HEK293 (cell line): Measurements from ENCODE around the gene MXRA8.

Experiments used
- FEZF1 ChIP-seq: fragments of 450-650 bp; formaldehyde crosslinking; IDR thresholded peaks from 2 replicates; pipeline ENCODE4 v1.5.1; 2016; ENCODE audit warnings: missing biosample characterization, missing genetic modification characterization
- GLI4 ChIP-seq: fragments of 450-650 bp; formaldehyde crosslinking; IDR thresholded peaks from 2 replicates; pipeline ENCODE4 v1.5.1; 2016; ENCODE audit warnings: missing biosample characterization, missing genetic modification characterization
- IKZF3 ChIP-seq: fragments of 450-650 bp; IDR thresholded peaks from 2 replicates; pipeline ENCODE4 v1.5.0; 2018; ENCODE audit warnings: missing biosample characterization, mild to moderate bottlenecking, missing genetic modification characterization, moderate library complexity
- KLF1 ChIP-seq: fragments of 450-650 bp; formaldehyde crosslinking; IDR thresholded peaks from 2 replicates; pipeline ENCODE4 v1.5.1; 2016; ENCODE audit warnings: missing biosample characterization, missing genetic modification characterization
- MEIS1 ChIP-seq: sonication (generic); formaldehyde crosslinking; IDR thresholded peaks from 2 replicates; pipeline ENCODE4 v1.8.1; 2022; ENCODE audit warnings: missing genetic modification reagents, mild to moderate bottlenecking, borderline replicate concordance
- SP7 ChIP-seq: fragments of 450-650 bp; formaldehyde crosslinking; IDR thresholded peaks from 2 replicates; pipeline ENCODE4 v1.5.1; 2016; ENCODE audit warnings: missing biosample characterization, missing genetic modification characterization
- ZBTB17 ChIP-seq: fragments of 450-650 bp; formaldehyde crosslinking; IDR thresholded peaks from 2 replicates; pipeline ENCODE4 v1.5.1; 2016; ENCODE audit warnings: missing biosample characterization, missing genetic modification characterization
- ZBTB21 ChIP-seq: fragments of 450-650 bp; formaldehyde crosslinking; IDR thresholded peaks from 2 replicates; pipeline ENCODE4 v1.5.1; 2017; ENCODE audit warnings: missing biosample characterization, missing genetic modification characterization
- ZBTB44 ChIP-seq: fragments of 450-650 bp; IDR thresholded peaks from 2 replicates; pipeline ENCODE4 v1.5.1; 2018; ENCODE audit warnings: missing biosample characterization, mild to moderate bottlenecking, missing genetic modification characterization
- ZNF114 ChIP-seq: fragments of 450-650 bp; formaldehyde crosslinking; IDR thresholded peaks from 2 replicates; pipeline ENCODE4 v1.5.0; 2017; ENCODE audit warnings: missing biosample characterization, missing genetic modification characterization
- ZNF146 ChIP-seq: fragments of 450-650 bp; formaldehyde crosslinking; IDR thresholded peaks from 2 replicates; pipeline ENCODE4 v1.5.1; 2016; ENCODE audit warnings: missing biosample characterization, missing genetic modification characterization
- ZNF16 ChIP-seq: fragments of 450-650 bp; formaldehyde crosslinking; IDR thresholded peaks from 2 replicates; pipeline ENCODE4 v1.5.1; 2016; ENCODE audit warnings: low read depth, missing biosample characterization, missing genetic modification characterization
- ZNF175 ChIP-seq: fragments of 450-650 bp; formaldehyde crosslinking; IDR thresholded peaks from 2 replicates; pipeline ENCODE4 v1.5.1; 2016; ENCODE audit warnings: missing biosample characterization, missing genetic modification characterization
- ZNF19 ChIP-seq: fragments of 450-650 bp; formaldehyde crosslinking; IDR thresholded peaks from 2 replicates; pipeline ENCODE4; 2016; ENCODE audit warnings: missing biosample characterization, missing genetic modification characterization, low read depth
- ZNF335 ChIP-seq: fragments of 450-650 bp; formaldehyde crosslinking; conservative IDR thresholded peaks from 2 replicates; pipeline ENCODE4 v1.5.1; 2016; ENCODE audit warnings: missing biosample characterization, missing genetic modification characterization
- ZNF341 ChIP-seq: fragments of 450-650 bp; formaldehyde crosslinking; IDR thresholded peaks from 2 replicates; pipeline ENCODE4; 2016; ENCODE audit warnings: low read depth, missing biosample characterization, missing genetic modification characterization
- ZNF362 ChIP-seq: fragments of 450-650 bp; formaldehyde crosslinking; IDR thresholded peaks from 2 replicates; pipeline ENCODE4 v1.5.1; 2016; ENCODE audit warnings: missing biosample characterization, missing genetic modification characterization
- ZNF37A ChIP-seq: fragments of 450-650 bp; IDR thresholded peaks from 2 replicates; pipeline ENCODE4 v1.5.1; 2018; ENCODE audit warnings: missing biosample characterization, missing genetic modification characterization
- ZNF404 ChIP-seq: fragments of 450-650 bp; formaldehyde crosslinking; IDR thresholded peaks from 2 replicates; pipeline ENCODE4 v1.5.1; 2017; ENCODE audit warnings: missing biosample characterization, missing genetic modification characterization
- ZNF423 ChIP-seq: fragments of 450-650 bp; formaldehyde crosslinking; IDR thresholded peaks from 2 replicates; pipeline ENCODE4 v1.5.1; 2016; ENCODE audit warnings: missing biosample characterization, missing genetic modification characterization
- ZNF529 ChIP-seq: fragments of 450-650 bp; formaldehyde crosslinking; IDR thresholded peaks from 2 replicates; pipeline ENCODE4 v1.5.1; 2017; ENCODE audit warnings: missing genetic modification characterization, missing biosample characterization; ENCODE audit not compliant: insufficient replicate concordance
- ZNF560 ChIP-seq: fragments of 450-650 bp; formaldehyde crosslinking; IDR thresholded peaks from 2 replicates; pipeline ENCODE4 v1.5.1; 2017; ENCODE audit warnings: missing biosample characterization, missing genetic modification characterization, borderline replicate concordance
- ZNF621 ChIP-seq: fragments of 450-650 bp; formaldehyde crosslinking; IDR thresholded peaks from 2 replicates; pipeline ENCODE4 v1.5.1; 2017; ENCODE audit warnings: missing biosample characterization, missing genetic modification characterization
- ZNF624 ChIP-seq: fragments of 450-650 bp; formaldehyde crosslinking; IDR thresholded peaks from 2 replicates; pipeline ENCODE4 v1.5.1; 2017; ENCODE audit warnings: missing biosample characterization, missing genetic modification characterization
- ZNF658 ChIP-seq: fragments of 450-650 bp; formaldehyde crosslinking; IDR thresholded peaks from 2 replicates; pipeline ENCODE4; 2016; ENCODE audit warnings: missing biosample characterization, missing genetic modification characterization
- ZNF701 ChIP-seq: fragments of 450-650 bp; formaldehyde crosslinking; IDR thresholded peaks from 2 replicates; pipeline ENCODE4 v1.5.1; 2016; ENCODE audit warnings: missing biosample characterization, missing genetic modification characterization
- ZNF704 ChIP-seq: fragments of 450-650 bp; formaldehyde crosslinking; IDR thresholded peaks from 2 replicates; pipeline ENCODE4 v1.5.1; 2016; ENCODE audit warnings: missing biosample characterization, missing genetic modification characterization
- ZNF768 ChIP-seq: fragments of 450-650 bp; formaldehyde crosslinking; IDR thresholded peaks from 2 replicates; pipeline ENCODE4 v1.5.1; 2018; ENCODE audit warnings: missing biosample characterization, mild to moderate bottlenecking, missing genetic modification characterization
- ZNF830 ChIP-seq: fragments of 450-650 bp; IDR thresholded peaks from 2 replicates; pipeline ENCODE4 v1.5.0; 2018; ENCODE audit warnings: missing biosample characterization, missing genetic modification characterization, low read depth, mild to moderate bottlenecking, moderate library complexity
- ZNF837 ChIP-seq: fragments of 450-650 bp; formaldehyde crosslinking; IDR thresholded peaks from 2 replicates; pipeline ENCODE4 v1.5.1; 2016; ENCODE audit warnings: missing biosample characterization, missing genetic modification characterization
- ZSCAN23 ChIP-seq: fragments of 450-650 bp; formaldehyde crosslinking; IDR thresholded peaks from 2 replicates; pipeline ENCODE4 v1.5.1; 2016; ENCODE audit warnings: missing biosample characterization, missing genetic modification characterization
- TF ChIP-seq, protein P1 (sequence below): fragments of 450-650 bp; formaldehyde crosslinking; IDR thresholded peaks from 2 replicates; pipeline ENCODE4 v1.5.1; 2016; ENCODE audit warnings: missing biosample characterization, missing genetic modification characterization
- TF ChIP-seq, protein P2 (sequence below): fragments of 450-650 bp; formaldehyde crosslinking; IDR thresholded peaks from 2 replicates; pipeline ENCODE4 v1.5.1; 2016; ENCODE audit warnings: missing biosample characterization, missing genetic modification characterization
- TF ChIP-seq, protein P3 (sequence below): fragments of 450-650 bp; formaldehyde crosslinking; IDR thresholded peaks from 2 replicates; pipeline ENCODE4 v1.5.1; 2017; ENCODE audit warnings: missing biosample characterization, missing genetic modification characterization

MXRA8 gene

DNA sequence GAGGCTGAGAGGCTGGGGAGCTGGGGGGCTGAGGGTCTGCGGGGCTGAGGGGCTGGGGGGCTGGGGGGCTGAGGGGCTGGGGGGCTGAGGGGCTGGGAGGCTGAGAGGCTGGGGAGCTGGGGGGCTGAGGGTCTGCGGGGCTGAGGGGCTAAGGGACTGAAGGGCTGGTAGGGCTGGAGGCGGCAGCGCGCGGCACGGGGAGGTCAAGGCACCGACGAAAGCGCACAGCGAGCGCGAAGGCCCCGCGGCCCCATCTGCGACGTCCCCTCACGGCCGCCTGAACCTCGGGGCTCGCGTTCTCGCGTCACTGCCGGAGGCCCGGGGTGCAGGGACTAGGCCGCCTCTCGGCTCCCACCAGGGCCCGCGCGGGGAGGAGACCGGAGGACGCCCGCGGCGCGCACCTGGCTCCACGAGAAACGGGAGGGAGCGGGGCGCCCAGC is 34.3 kb downstream of the MXRA8 start (continued):
- no peak for TF ChIP-seq ZNF362 (tag by site-specific recombination)
- no peak for TF ChIP-seq FEZF1 (tag by site-specific recombination)
- no peak for TF ChIP-seq ZNF621 (tag by site-specific recombination)
- TF ChIP-seq ZNF37A = no peak
- TF ChIP-seq, protein P1, sequence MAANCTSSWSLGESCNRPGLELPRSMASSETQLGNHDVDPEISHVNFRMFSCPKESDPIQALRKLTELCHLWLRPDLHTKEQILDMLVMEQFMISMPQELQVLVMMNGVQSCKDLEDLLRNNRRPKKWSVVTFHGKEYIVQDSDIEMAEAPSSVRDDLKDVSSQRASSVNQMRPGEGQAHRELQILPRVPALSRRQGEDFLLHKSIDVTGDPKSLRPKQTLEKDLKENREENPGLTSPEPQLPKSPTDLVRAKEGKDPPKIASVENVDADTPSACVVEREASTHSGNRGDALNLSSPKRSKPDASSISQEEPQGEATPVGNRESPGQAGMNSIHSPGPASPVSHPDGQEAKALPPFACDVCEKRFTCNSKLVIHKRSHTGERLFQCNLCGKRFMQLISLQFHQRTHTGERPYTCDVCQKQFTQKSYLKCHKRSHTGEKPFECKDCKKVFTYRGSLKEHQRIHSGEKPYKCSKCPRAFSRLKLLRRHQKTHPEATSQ (tag by site-specific recombination) = 0 out of 2 replicates have a peak, but pooled peaks have one; percentile 23
- no peak for TF ChIP-seq IKZF3 (tag by site-specific recombination)
- TF ChIP-seq ZBTB17 (tag by site-specific recombination) = no peak
- TF ChIP-seq ZBTB21 (tag by site-specific recombination) = no peak
- TF ChIP-seq ZNF701 (tag by site-specific recombination) = no peak
- no peak for TF ChIP-seq ZNF19
- 0 out of 2 replicates have a peak, but pooled peaks have one; percentile 48 for TF ChIP-seq ZNF423 (tag by site-specific recombination)
- TF ChIP-seq MEIS1 (CRISPR knock-in tag) = no peak
- TF ChIP-seq ZNF146 (tag by site-specific recombination) = 0 out of 2 replicates have a peak, but pooled peaks have one; percentile 36
- TF ChIP-seq SP7 (tag by site-specific recombination) = no peak
- TF ChIP-seq ZNF404 (tag by site-specific recombination) = no peak
- no peak for TF ChIP-seq ZNF335 (tag by site-specific recombination)
- no peak for TF ChIP-seq ZNF16
- no peak for TF ChIP-seq GLI4 (tag by site-specific recombination)
- TF ChIP-seq ZNF768 = no peak
- no peak for TF ChIP-seq ZNF837
- TF ChIP-seq, protein P2, sequence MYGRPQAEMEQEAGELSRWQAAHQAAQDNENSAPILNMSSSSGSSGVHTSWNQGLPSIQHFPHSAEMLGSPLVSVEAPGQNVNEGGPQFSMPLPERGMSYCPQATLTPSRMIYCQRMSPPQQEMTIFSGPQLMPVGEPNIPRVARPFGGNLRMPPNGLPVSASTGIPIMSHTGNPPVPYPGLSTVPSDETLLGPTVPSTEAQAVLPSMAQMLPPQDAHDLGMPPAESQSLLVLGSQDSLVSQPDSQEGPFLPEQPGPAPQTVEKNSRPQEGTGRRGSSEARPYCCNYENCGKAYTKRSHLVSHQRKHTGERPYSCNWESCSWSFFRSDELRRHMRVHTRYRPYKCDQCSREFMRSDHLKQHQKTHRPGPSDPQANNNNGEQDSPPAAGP = peak; percentile 87
- TF ChIP-seq ZNF704 (tag by site-specific recombination) = no peak
- TF ChIP-seq ZNF341 = no peak
- no peak for TF ChIP-seq ZNF529 (tag by site-specific recombination)
- TF ChIP-seq ZNF114 (tag by site-specific recombination) = no peak
- TF ChIP-seq ZNF560 (tag by site-specific recombination) = no peak
- TF ChIP-seq, protein P3, sequence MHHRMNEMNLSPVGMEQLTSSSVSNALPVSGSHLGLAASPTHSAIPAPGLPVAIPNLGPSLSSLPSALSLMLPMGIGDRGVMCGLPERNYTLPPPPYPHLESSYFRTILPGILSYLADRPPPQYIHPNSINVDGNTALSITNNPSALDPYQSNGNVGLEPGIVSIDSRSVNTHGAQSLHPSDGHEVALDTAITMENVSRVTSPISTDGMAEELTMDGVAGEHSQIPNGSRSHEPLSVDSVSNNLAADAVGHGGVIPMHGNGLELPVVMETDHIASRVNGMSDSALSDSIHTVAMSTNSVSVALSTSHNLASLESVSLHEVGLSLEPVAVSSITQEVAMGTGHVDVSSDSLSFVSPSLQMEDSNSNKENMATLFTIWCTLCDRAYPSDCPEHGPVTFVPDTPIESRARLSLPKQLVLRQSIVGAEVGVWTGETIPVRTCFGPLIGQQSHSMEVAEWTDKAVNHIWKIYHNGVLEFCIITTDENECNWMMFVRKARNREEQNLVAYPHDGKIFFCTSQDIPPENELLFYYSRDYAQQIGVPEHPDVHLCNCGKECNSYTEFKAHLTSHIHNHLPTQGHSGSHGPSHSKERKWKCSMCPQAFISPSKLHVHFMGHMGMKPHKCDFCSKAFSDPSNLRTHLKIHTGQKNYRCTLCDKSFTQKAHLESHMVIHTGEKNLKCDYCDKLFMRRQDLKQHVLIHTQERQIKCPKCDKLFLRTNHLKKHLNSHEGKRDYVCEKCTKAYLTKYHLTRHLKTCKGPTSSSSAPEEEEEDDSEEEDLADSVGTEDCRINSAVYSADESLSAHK (tag by site-specific recombination) = 0 out of 2 replicates have a peak, but pooled peaks have one; percentile 17
- TF ChIP-seq ZBTB44 (tag by site-specific recombination) = no peak
- no peak for TF ChIP-seq ZNF624 (tag by site-specific recombination)
- no peak for TF ChIP-seq ZNF175 (tag by site-specific recombination)
- no peak for TF ChIP-seq ZNF830 (tag by site-specific recombination)
- TF ChIP-seq KLF1 (tag by site-specific recombination) = no peak
- no peak for TF ChIP-seq ZSCAN23 (tag by site-specific recombination)
- TF ChIP-seq ZNF658 = no peak
